GM12892 (cell line): ENCODE measurements around the gene TPD52L3.

Experiments used
- POLR2A ChIP-seq: IDR thresholded peaks from 2 replicates; pipeline ENCODE4 v1.6.1; 2011; ENCODE audit warnings: low read depth, low read length, control low read depth
- TAF1 ChIP-seq: IDR thresholded peaks from 2 replicates; pipeline ENCODE4 v1.6.1; 2011; ENCODE audit warnings: low read depth, mild to moderate bottlenecking, control low read depth, low read length, borderline replicate concordance

GRCh38 chr9:6328103-6328502 lies at the start of gene TPD52L3:
- TF ChIP-seq TAF1 (no peak), POLR2A (no peak)
